ENCODE measurements around the gene LOX. TPM values are rescaled to one million over a fixed set of nuclear protein-coding genes. Genes with fewer than 3 reads are reported as not detected.
"Not testable (repeated sequence)": the region's sequence is repeated elsewhere in the genome, so short reads cannot be mapped to it uniquely, and the experiment has no call there.

LOX gene
- total RNA-seq, 4 donors from 2014 or later, result 6.5 to 48.2 (median 12.6) TPM

DNA sequence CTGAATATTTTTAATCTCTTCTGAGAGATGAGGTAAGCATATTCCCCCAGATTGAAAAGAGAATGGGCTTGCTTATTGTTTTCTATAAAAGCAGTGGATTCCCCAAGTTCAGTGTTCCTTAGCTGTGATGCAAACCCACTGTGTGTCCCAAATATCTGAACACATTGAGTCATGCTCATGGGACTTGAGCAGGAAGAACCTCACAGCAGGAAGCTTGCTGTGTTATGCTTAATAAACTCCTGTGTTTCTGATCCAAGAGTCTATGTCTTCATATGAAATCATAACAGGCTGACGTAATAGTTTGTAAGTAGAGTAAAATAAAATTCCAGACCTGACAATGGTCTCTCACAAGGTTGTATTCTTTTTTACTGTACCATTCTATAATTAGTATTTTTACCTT is 24.8 kb upstream of the LOX start:
- intact Hi-C loops (cut with DNase I; ENCODE audit: low total_unique reads), result no loop called here
- DNase-seq (ENCODE audit: low spot score in 2 of 2), result no peak
- 54 to 59% methylated on average over 1 of the region's 1 CpG for WGBS, 2 donors
- TF ChIP-seq, protein P1, sequence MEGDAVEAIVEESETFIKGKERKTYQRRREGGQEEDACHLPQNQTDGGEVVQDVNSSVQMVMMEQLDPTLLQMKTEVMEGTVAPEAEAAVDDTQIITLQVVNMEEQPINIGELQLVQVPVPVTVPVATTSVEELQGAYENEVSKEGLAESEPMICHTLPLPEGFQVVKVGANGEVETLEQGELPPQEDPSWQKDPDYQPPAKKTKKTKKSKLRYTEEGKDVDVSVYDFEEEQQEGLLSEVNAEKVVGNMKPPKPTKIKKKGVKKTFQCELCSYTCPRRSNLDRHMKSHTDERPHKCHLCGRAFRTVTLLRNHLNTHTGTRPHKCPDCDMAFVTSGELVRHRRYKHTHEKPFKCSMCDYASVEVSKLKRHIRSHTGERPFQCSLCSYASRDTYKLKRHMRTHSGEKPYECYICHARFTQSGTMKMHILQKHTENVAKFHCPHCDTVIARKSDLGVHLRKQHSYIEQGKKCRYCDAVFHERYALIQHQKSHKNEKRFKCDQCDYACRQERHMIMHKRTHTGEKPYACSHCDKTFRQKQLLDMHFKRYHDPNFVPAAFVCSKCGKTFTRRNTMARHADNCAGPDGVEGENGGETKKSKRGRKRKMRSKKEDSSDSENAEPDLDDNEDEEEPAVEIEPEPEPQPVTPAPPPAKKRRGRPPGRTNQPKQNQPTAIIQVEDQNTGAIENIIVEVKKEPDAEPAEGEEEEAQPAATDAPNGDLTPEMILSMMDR (IDR thresholded peaks at IDR 0.05), result no peak
- no peak for TF ChIP-seq POLR2A (IDR thresholded peaks at IDR 0.05)
- H3K4me3 ChIP-seq (ENCODE audit: low read depth, poor library complexity, severe bottlenecking), result no peak overlapping the region

DNA sequence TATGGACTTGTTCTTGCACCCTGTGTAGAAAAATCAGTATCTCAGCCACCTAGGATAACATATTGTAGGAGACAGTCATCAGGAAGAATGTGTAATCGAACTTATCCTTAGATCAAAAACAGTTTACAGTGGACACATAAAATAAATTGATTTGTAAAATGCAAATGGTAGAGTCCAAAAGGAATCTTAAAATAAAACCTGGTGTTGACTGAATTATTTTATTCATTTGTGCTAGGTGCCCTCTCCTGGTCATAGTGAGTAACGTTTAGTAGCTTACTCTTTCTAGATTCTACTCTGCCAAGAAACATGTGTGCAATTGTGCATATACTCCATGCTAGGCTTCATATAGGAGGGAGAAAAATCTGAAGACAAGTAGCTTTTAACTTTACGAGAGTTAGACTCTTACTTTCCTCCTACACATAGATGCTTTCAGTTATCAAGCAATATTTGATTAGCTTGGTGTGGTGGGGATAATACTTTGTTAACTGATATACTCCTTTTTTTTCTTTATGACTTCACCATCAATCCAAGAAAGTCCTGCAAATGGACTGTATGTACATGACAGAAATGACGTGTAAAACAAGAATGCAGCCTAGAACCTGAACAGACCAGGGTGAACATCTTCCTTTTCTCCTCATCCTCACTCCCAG is 23.7 kb upstream of the LOX start:
- H3K4me3 ChIP-seq (ENCODE audit: low read depth, poor library complexity, severe bottlenecking), result no peak overlapping the region
- no peak for TF ChIP-seq POLR2A (IDR thresholded peaks at IDR 0.05)
- TF ChIP-seq, protein P1 (IDR thresholded peaks at IDR 0.05), result no peak
- DNase-seq (ENCODE audit: low spot score in 2 of 2), result no peak
- intact Hi-C loops (cut with DNase I; ENCODE audit: low total_unique reads), result no loop called here
- WGBS, 2 donors, result 35 to 37% methylated on average over 4 of the region's 4 CpGs

DNA sequence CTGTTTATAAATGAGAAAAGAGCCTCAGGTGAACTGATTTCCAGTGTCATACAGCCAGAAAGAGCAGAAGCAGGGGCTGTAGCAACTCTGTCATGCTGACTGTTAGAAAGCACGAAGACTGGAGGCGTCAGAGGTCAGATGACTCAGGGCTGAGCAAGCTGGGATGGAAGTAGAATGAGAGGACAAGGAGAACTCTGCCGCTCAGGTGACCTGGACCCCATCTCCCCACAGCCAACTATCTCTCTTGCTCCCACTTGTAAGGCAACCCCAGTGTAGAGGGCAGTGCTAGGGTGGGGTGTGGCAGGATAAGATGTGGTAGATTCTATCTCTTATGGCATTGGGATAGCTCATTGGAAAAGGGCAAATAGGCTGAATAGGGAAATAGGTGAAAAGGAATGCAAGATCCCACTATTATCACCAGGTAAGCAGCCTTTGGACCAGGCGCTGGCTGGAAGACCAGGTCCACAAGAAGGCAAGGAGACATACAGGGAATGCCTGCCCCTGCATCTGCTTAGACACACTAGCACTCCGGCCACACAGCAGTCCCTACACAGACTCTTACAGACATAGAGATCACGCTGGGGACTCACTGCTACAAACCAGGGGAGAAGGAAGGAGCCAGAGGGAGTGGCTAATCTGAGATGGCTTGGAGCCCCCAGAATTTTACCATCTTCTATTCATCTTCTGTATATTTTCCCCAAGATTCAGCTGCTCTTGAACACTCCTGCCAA is 21.2 kb upstream of the LOX start:
- intact Hi-C loops (cut with DNase I; ENCODE audit: low total_unique reads), result loop anchor here (10.0 kb wide), 1 partner anchor 56 kb away; no protein-coding TSS in a partner anchor
- TF ChIP-seq, protein P1 (IDR thresholded peaks at IDR 0.05), result no peak
- no peak for TF ChIP-seq POLR2A (IDR thresholded peaks at IDR 0.05)
- DNase-seq (ENCODE audit: low spot score in 2 of 2), result no peak
- 81 to 86% methylated on average over 6 of the region's 6 CpGs for WGBS, 2 donors
- no peak overlapping the region for H3K4me3 ChIP-seq (ENCODE audit: low read depth, poor library complexity, severe bottlenecking)

DNA sequence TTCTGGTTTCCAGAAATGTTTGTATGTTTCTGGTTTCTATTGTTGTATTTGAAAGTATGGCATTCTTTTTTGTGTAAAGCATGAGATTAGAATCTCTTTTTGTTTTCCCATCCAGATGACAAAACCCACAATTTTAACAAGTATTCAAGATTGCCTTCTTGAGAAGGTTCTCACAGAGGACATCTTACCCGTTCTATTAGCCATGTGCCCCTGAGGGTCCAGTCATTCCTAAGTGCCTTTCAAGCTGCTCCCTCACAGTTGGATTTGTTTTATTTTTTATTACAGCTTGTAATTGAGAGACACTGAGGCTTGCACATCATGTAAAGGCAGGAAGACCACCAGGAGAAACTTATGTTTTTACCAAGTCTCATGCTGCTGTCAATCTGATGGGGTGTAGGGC is 19.3 kb upstream of the LOX start:
- 67 to 89% methylated on average over 1 of the region's 1 CpG for WGBS, 2 donors
- intact Hi-C loops (cut with DNase I; ENCODE audit: low total_unique reads), result loop anchor here (10.0 kb wide), 1 partner anchor 57 kb away; no protein-coding TSS in a partner anchor
- no peak for DNase-seq (ENCODE audit: low spot score in 2 of 2)
- no peak overlapping the region for H3K4me3 ChIP-seq (ENCODE audit: low read depth, poor library complexity, severe bottlenecking)
- TF ChIP-seq POLR2A (IDR thresholded peaks at IDR 0.05), result no peak
- TF ChIP-seq, protein P1 (IDR thresholded peaks at IDR 0.05), result no peak

DNA sequence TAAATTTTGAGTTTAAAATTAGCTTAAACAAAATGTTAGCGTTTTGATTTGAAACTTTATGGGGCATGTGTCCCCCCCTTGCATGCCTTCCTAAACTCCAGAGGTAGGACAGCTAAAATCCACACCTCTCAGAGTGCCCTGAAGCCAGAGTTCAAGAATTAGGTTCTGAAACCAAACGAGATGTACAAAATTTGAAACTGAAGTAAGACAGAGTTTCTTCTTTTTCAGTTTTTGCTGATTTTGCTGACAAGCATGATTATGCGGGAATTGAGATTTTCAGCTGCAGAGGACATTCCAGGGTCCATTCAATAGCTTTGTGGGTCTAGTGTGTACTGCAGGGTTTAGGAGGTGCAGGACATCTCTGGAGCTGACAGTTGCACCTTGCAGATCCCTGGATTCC is 17.1 kb upstream of the LOX start:
- H3K4me3 ChIP-seq (ENCODE audit: low read depth, poor library complexity, severe bottlenecking), result no peak overlapping the region
- no peak for DNase-seq (ENCODE audit: low spot score in 2 of 2)
- TF ChIP-seq, protein P1 (IDR thresholded peaks at IDR 0.05), result no peak
- no peak for TF ChIP-seq POLR2A (IDR thresholded peaks at IDR 0.05)
- whole genome bisulfite sequencing, 2 donors, result 42 to 52% methylated on average over 3 of the region's 3 CpGs
- intact Hi-C loops (cut with DNase I; ENCODE audit: low total_unique reads), result loop anchor here (10.0 kb wide), 1 partner anchor 60 kb away; no protein-coding TSS in a partner anchor

DNA sequence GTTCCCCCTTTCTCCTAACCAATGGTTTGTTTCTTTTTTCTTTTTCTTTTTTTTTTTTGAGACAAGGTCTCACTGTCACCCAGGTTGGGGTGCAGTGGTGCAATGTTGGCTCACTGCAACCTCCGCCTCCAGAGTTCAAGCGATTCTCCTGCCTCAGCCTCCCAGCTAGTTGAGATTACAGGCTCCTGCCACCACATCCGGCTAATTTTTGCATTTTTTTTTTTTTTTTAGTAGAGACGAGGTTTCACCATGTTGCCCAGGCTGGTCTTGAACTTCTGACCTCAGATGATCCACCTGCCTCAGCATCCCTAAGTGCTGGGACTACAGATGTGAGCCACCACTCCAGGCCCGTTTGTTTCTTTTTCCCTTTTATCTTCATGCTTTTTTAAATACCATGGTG is 16.2 kb upstream of the LOX start:
- WGBS, 2 donors, result 79 to 91% methylated on average over 5 of the region's 5 CpGs
- not testable (repeated sequence) for H3K4me3 ChIP-seq (ENCODE audit: low read depth, poor library complexity, severe bottlenecking); DNase-seq (ENCODE audit: low spot score in 2 of 2)
- intact Hi-C loops (cut with DNase I; ENCODE audit: low total_unique reads), result loop anchor here (10.0 kb wide), 1 partner anchor 61 kb away; no protein-coding TSS in a partner anchor
